Thymus (tissue), 11 donors: ENCODE results near the gene LEO1. TPM values are rescaled to one million over a fixed set of nuclear protein-coding genes. Genes with fewer than 3 reads are reported as not detected.
A peak's percentile ranks its signal among the peaks of the same experiment; 100 is the strongest.

Experiments
- DNase-seq, 9 donors: peaks; one replicate each; pipeline ENCODE4 v3.0.0-alpha.2; 2013; ENCODE audit warnings: low spot score in 9 of 9, low read depth in 6 of 9, missing footprints in 1 of 9
- H3K27ac ChIP-seq, 2 donors: one replicate each; pipeline ENCODE4 v1.5.1; 2013; ENCODE audit warnings: control low read depth in 1 of 2, low read depth in 1 of 2, low read length in 1 of 2, mild to moderate bottlenecking in 1 of 2, moderate library complexity in 1 of 2
- H3K27me3 ChIP-seq, 2 donors: one replicate each; pipeline ENCODE4 v1.5.1; 2013; ENCODE audit warnings: low read length in 1 of 2; ENCODE audit not compliant: control insufficient read depth in 2 of 2, insufficient read depth in 1 of 2
- H3K36me3 ChIP-seq, 2 donors: one replicate each; pipeline ENCODE4 v1.5.1; 2013; ENCODE audit warnings: low read length in 1 of 2, mild to moderate bottlenecking in 1 of 2, moderate library complexity in 1 of 2; ENCODE audit not compliant: control insufficient read depth in 2 of 2, insufficient read depth in 2 of 2
- H3K4me1 ChIP-seq, 2 donors: one replicate each; pipeline ENCODE4 v1.5.1; 2013; ENCODE audit warnings: low read length in 2 of 2; ENCODE audit not compliant: control insufficient read depth in 2 of 2, insufficient read depth in 2 of 2
- H3K4me3 ChIP-seq, 2 donors: one replicate each; pipeline ENCODE4 v1.5.1; 2013; ENCODE audit warnings: low read length in 2 of 2, control low read depth in 1 of 2, mild to moderate bottlenecking in 1 of 2
- H3K9me3 ChIP-seq, 2 donors: one replicate each; pipeline ENCODE4 v1.5.1; 2013; ENCODE audit warnings: low read length in 1 of 2, mild to moderate bottlenecking in 1 of 2; ENCODE audit not compliant: control insufficient read depth in 2 of 2, insufficient read depth in 1 of 2
- WGBS: extraction: QIAGEN DNeasy Blood & Tissue Kit; methylation state at CpG from one replicate; pipeline ENCODE4 v1.1.7; 2013; 5-methylcytosine and 5-hydroxymethylcytosine counted together
- polyA plus RNA-seq: library from polyadenylated mRNA; stranded (reverse); fragments of 200-250 nt; gene quantifications from one replicate; pipeline ENCODE4 v1.2.3, GENCODE V29; 2013
- total RNA-seq: library from RNA; stranded (reverse); fragments of 120-200 nt; gene quantifications from one replicate; pipeline ENCODE4 v1.2.4, GENCODE V29; 2013
- donor health status: healthy.

The LEO1 gene
- total and polyA plus RNA-seq, 2 donors, result 12.5 to 26.8 TPM

DNA sequence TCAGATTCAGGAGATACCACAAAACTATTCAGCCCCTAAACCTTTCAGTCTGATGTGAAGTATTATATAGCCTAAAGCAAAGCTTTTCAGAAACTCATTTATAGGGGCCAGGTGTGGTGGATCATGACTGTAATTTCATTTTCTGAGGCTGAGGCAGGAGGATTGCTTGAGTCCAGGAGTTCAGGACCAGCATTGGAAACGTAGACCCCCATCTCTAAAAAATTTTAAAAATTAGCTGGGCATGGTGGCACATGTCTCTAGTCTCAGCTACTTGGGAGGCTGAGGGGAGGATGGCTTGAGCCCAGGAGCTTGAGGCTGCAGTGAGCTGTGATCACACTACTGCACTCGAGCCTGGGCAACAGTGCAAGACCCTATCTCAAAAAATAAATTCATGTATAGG, 82.1 kb downstream of the LEO1 start:
- DNase-seq, result no peak
- WGBS, result 99% methylated on average over 2 of the region's 2 CpGs

GRCh38 chr15:51888593-51889195, 82.9 kb downstream of the LEO1 start:
- DNase-seq, result peak in 4 of 9 donors; percentile 3 to 35 (median 10)
- Histone ChIP-seq H3K27ac (no peak overlapping the region), H3K4me1 (no peaks in the 10 kb centered on the region), H3K27me3 (no peaks in the 10 kb centered on the region), H3K4me3 (no peak overlapping the region), H3K9me3 (no peaks in the 10 kb centered on the region), H3K36me3 (peaks cover 0 to 11% of the 10 kb centered on the region in 2 donors)
- WGBS, result 52% methylated on average over 2 of the region's 2 CpGs

More for the DNA sequence above, 82.1 kb downstream of the LEO1 start:
- no peaks in the 10 kb centered on the region for H3K4me1 ChIP-seq
- no peaks in the 10 kb centered on the region for H3K27me3 ChIP-seq
- H3K36me3 ChIP-seq, result peaks cover 0 to 15% of the 10 kb centered on the region in 2 donors
- H3K27ac ChIP-seq, result no peak overlapping the region
- no peak overlapping the region for H3K4me3 ChIP-seq
- no peaks in the 10 kb centered on the region for H3K9me3 ChIP-seq

Other genes with a start within 250 kb of the LEO1 start
- gene LYSMD2, start 234.1 kb downstream of the LEO1 start, total RNA-seq, result 19.6 TPM
- 30.1 TPM for gene LYSMD2, start 234.1 kb downstream of the LEO1 start, polyA plus RNA-seq
- gene TMOD2, start 220.2 kb downstream of the LEO1 start, total RNA-seq, result 5.7 TPM
- 4.8 TPM for gene TMOD2, start 220.2 kb downstream of the LEO1 start, polyA plus RNA-seq
- gene TMOD3, start 142.1 kb downstream of the LEO1 start, total RNA-seq, result 26.3 TPM
- 15.8 TPM for gene TMOD3, start 142.1 kb downstream of the LEO1 start, polyA plus RNA-seq
- gene MAPK6, start 47.4 kb upstream of the LEO1 start, total RNA-seq, result 20.1 TPM
- gene MAPK6, start 47.4 kb upstream of the LEO1 start, polyA plus RNA-seq, result 16.4 TPM
- gene BCL2L10, start 141.0 kb upstream of the LEO1 start, total RNA-seq, result 0.38 TPM
- 1.9 TPM for gene BCL2L10, start 141.0 kb upstream of the LEO1 start, polyA plus RNA-seq
- 16.1 TPM for gene GNB5, start 219.6 kb upstream of the LEO1 start, total RNA-seq
- gene GNB5, start 219.6 kb upstream of the LEO1 start, polyA plus RNA-seq, result 20.5 TPM